Adrenal gland (tissue), 12 donors: ENCODE data around the gene TPD52L1. TPM values are rescaled to one million over a fixed set of nuclear protein-coding genes. Genes with fewer than 3 reads are reported as not detected.
"Not testable (repeated sequence)": the region's sequence is repeated elsewhere in the genome, so short reads cannot be mapped to it uniquely, and the experiment has no call there.

Experiments
- DNase-seq, 7 donors: peaks; one replicate each; pipeline ENCODE4 v3.0.0-alpha.2; 2019 to 2020
- H3K27ac ChIP-seq, 5 donors: fragments of 200-600 bp; sonication (generic) in 4 of 5; 1 replicate in 3 of 5; 2 replicates in 2 of 5; pipeline versions ENCODE4 v1.5.1 to v1.8.0; 2016 to 2020; ENCODE audit warnings: mild to moderate bottlenecking in 1 of 5
- H3K27me3 ChIP-seq: fragments of 200-600 bp; 2 replicates; pipeline ENCODE4 v1.8.0; 2021
- H3K36me3 ChIP-seq, 2 donors: fragments of 200-600 bp; replicated peaks in 1 of 2; 1 replicate in 1 of 2; 2 replicates in 1 of 2; pipeline versions ENCODE4 v1.5.1 to v1.8.0; 2018 to 2022
- H3K4me1 ChIP-seq, 2 donors: fragments of 200-600 bp; replicated peaks in 1 of 2; 1 replicate in 1 of 2; 2 replicates in 1 of 2; pipeline versions ENCODE4 v1.5.1 to v1.8.0; 2018 to 2021
- H3K4me3 ChIP-seq, 4 donors: fragments of 200-600 bp; sonication (generic) in 3 of 4; one replicate each; pipeline ENCODE4 v1.5.1; 2016 to 2018
- H3K9me3 ChIP-seq, 3 donors: fragments of 200-600 bp; sonication (generic) in 1 of 3; replicated peaks in 1 of 3; 1 replicate in 2 of 3; 2 replicates in 1 of 3; pipeline versions ENCODE4 v1.5.1 to v1.8.0; 2016 to 2021
- POLR2A ChIP-seq, 2 donors: fragments of 450-650 bp; IDR thresholded peaks; one replicate each; pipeline ENCODE4 v1.6.1; 2017; ENCODE audit warnings: antibody characterized with exemption in 2 of 2, mild to moderate bottlenecking in 2 of 2, moderate library complexity in 1 of 2
- WGBS, 4 donors: extraction: QIAGEN DNeasy Blood & Tissue Kit in 2 of 4; methylation state at CpG; one replicate each; pipeline versions ENCODE4 v1.1.5 to v1.1.7; 2013 to 2017; 5-methylcytosine and 5-hydroxymethylcytosine counted together
- intact Hi-C, 2 donors: fragments of 100-400 bp; cut with DNase I; formaldehyde crosslinking; loops; one replicate each; pipeline versions ENCODE4 v1.14.1 to v1.15.0; 2022 to 2023
- polyA plus RNA-seq, 3 donors: library from polyadenylated mRNA; stranded (reverse); fragments of 200-250 nt in 2 of 3; fragments of 350-450 nt in 1 of 3; fragmentation: Illumina TruSeq in 1 of 3; extraction: RNeasy Lipid Tissue Mini Kit (QIAGEN cat#74804) in 1 of 3; gene quantifications; one replicate each; pipeline ENCODE4 v1.2.3, GENCODE V29; 2013 to 2014
- total RNA-seq, 9 donors: library from RNA; depleted of rRNA in 4 of 9; stranded (reverse); fragments of >200 nt in 4 of 9; fragments of 120-200 nt in 1 of 9; fragmentation: NEBNext Ultra II Directional in 1 of 9; extraction: Animal tissue kit (Norgen Biotek cat#: 25700) in 1 of 9; gene quantifications; one replicate each; pipeline versions ENCODE4 v1.1.0 to v1.2.4, GENCODE V29; 2013 to 2023
- TF ChIP-seq, protein P1 (sequence below), 6 experiments: fragments of 450-650 bp in 4 of 6; fragments of 200-600 bp in 2 of 6; sonication (generic) in 1 of 6; IDR thresholded peaks; 1 replicate in 5 of 6; 2 replicates in 1 of 6; pipeline versions ENCODE4 v1.5.1 to v1.8.0; 2016 to 2021; ENCODE audit warnings: antibody characterized with exemption in 6 of 6, mild to moderate bottlenecking in 2 of 6, moderate library complexity in 1 of 6
- donor health status: healthy with polysubstance abuse.
- donor health status: Bipolar disorder and iron deficiency.
- donor health status: DM: yes; HTN: yes; CAD: no.
- donor health status: DM: no; HTN: no; CAD: no.
- donor health status: DM: no; HTN: no; CAD: no.
- donor health status: DM: yes; HTN: yes; CAD: no.

The TPD52L1 gene
- total and polyA plus RNA-seq, 12 donors: 37.0 to 2,041 (median 435) TPM

DNA sequence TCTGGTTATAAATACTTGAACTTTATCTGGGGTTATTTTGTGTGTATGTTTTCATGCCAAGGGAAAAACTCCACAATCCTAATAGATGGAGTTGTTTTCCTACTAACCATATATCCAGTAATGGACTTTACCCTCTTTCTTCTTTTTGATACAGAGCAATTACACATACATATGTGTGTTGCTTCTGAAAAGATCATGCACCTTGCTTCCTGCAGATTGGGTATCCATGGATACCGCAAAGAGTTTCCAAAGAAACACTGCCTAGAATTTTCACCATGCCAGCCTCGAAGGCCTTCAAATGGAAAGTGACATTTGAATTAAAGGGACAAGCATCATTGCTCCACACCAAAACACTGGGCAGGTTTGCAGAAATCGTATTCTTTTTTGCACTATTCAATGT, 121.4 kb downstream of the TPD52L1 start:
- Histone ChIP-seq H3K4me3 (no peak overlapping the region), H3K4me1 (peaks cover 0 to 6% of the 10 kb centered on the region in 2 donors), H3K36me3 (peaks cover 0 to 22% of the 10 kb centered on the region in 2 donors), H3K27ac (peak overlapping the region in 2 of 5 donors; percentile 24 to 64), H3K9me3 (no peaks in the 10 kb centered on the region), H3K27me3 (no peaks in the 10 kb centered on the region)
- DNase-seq: no peak
- TF ChIP-seq, protein P1, sequence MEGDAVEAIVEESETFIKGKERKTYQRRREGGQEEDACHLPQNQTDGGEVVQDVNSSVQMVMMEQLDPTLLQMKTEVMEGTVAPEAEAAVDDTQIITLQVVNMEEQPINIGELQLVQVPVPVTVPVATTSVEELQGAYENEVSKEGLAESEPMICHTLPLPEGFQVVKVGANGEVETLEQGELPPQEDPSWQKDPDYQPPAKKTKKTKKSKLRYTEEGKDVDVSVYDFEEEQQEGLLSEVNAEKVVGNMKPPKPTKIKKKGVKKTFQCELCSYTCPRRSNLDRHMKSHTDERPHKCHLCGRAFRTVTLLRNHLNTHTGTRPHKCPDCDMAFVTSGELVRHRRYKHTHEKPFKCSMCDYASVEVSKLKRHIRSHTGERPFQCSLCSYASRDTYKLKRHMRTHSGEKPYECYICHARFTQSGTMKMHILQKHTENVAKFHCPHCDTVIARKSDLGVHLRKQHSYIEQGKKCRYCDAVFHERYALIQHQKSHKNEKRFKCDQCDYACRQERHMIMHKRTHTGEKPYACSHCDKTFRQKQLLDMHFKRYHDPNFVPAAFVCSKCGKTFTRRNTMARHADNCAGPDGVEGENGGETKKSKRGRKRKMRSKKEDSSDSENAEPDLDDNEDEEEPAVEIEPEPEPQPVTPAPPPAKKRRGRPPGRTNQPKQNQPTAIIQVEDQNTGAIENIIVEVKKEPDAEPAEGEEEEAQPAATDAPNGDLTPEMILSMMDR (IDR thresholded peaks at IDR 0.05): no peak
- no peak for TF ChIP-seq POLR2A (IDR thresholded peaks at IDR 0.05)
- WGBS, 4 donors: 67 to 71% (median 70%) methylated on average over 3 of the region's 3 CpGs
- intact Hi-C loops: no loop called here

DNA sequence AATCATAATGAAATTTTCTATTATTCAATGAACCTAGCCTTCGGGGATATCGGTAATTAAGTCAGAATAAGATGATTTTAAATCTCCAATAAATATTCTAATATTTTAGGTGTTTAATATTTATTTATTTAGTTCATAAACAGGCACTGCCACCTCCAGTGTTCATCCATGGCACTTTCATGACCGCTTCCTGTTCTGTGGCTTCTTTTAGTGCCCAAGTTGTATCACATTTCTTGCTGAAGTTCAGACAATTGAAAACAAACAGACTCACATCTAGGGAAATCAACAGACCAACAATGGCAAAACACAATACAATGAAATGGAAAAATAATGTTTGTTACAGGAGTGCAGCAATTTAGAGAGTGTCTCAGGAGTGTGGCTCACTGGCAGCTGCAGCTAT, 122.2 kb downstream of the TPD52L1 start:
- Histone ChIP-seq H3K27me3 (no peaks in the 10 kb centered on the region), H3K4me1 (peaks cover 0 to 6% of the 10 kb centered on the region in 2 donors), H3K4me3 (no peak overlapping the region), H3K9me3 (no peaks in the 10 kb centered on the region), H3K27ac (no peak overlapping the region), H3K36me3 (peaks cover 0 to 22% of the 10 kb centered on the region in 2 donors)
- no peak for DNase-seq
- no peak for TF ChIP-seq POLR2A (IDR thresholded peaks at IDR 0.05)
- TF ChIP-seq, protein P1 (IDR thresholded peaks at IDR 0.05): no peak
- intact Hi-C loops: no loop called here
- WGBS, 4 donors: 90 to 98% (median 97%) methylated on average over 3 of the region's 3 CpGs

DNA sequence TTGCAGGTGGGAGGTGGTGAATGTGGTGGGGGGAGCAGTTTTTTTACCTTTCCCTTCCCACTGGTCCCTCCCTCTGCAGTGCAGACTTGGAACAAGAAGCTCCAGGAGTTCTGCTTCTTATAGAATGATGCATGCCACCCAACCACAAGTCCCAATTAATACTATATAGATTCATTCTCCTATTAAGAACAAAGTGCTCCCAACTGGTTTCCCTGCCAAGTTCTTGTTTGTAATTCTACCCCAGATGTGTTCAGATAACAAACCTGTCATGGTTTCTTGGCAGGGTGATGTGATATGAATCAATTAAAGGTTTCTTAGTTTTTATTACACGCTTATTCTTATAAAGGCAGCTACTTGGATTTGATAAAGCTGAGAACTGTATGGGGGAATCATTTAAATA, 124.3 kb downstream of the TPD52L1 start:
- DNase-seq: no peak
- no peak overlapping the region for H3K27ac ChIP-seq
- TF ChIP-seq, protein P1 (IDR thresholded peaks at IDR 0.05): no peak
- no peak for TF ChIP-seq POLR2A (IDR thresholded peaks at IDR 0.05)
- no peaks in the 10 kb centered on the region for H3K9me3 ChIP-seq
- 71 to 78% (median 76%) methylated on average over 1 of the region's 1 CpG for WGBS, 4 donors
- peaks cover 0 to 17% of the 10 kb centered on the region in 2 donors for H3K36me3 ChIP-seq
- no peaks in the 10 kb centered on the region for H3K27me3 ChIP-seq
- intact Hi-C loops: no loop called here
- no peak overlapping the region for H3K4me3 ChIP-seq
- peaks cover 0 to 6% of the 10 kb centered on the region in 2 donors for H3K4me1 ChIP-seq

DNA sequence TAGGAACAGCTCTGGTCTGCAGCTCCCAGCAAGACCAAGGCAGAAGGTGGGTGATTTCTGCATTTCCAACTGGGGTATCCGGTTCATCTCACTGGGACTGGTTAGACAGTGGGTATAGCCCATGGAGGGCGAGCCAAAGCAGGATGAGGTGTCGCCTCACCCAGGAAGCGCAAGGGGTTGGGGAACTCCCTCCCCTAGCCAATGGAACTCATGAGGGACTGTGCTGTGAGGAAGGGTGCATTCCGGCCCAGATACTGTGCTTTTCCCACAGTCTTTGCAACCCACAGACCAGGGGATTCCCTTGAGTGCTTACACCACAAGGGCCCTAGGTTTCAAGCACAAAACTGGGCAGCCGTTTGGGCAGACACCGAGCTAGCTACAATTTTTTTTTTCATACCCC, 126.4 kb downstream of the TPD52L1 start:
- intact Hi-C loops: no loop called here
- TF ChIP-seq, protein P1 (IDR thresholded peaks at IDR 0.05): no peak
- no peak for TF ChIP-seq POLR2A (IDR thresholded peaks at IDR 0.05)
- Histone ChIP-seq H3K9me3 (no peaks in the 10 kb centered on the region), H3K27me3 (no peaks in the 10 kb centered on the region), H3K27ac (no peak overlapping the region), H3K4me3 (no peak overlapping the region), H3K4me1 (peaks cover 0 to 6% of the 10 kb centered on the region in 2 donors), H3K36me3 (peaks cover 0 to 9% of the 10 kb centered on the region in 2 donors)
- WGBS, 4 donors: 87 to 97% (median 96%) methylated on average over 5 to 7 of the region's 7 CpGs
- no peak for DNase-seq

DNA sequence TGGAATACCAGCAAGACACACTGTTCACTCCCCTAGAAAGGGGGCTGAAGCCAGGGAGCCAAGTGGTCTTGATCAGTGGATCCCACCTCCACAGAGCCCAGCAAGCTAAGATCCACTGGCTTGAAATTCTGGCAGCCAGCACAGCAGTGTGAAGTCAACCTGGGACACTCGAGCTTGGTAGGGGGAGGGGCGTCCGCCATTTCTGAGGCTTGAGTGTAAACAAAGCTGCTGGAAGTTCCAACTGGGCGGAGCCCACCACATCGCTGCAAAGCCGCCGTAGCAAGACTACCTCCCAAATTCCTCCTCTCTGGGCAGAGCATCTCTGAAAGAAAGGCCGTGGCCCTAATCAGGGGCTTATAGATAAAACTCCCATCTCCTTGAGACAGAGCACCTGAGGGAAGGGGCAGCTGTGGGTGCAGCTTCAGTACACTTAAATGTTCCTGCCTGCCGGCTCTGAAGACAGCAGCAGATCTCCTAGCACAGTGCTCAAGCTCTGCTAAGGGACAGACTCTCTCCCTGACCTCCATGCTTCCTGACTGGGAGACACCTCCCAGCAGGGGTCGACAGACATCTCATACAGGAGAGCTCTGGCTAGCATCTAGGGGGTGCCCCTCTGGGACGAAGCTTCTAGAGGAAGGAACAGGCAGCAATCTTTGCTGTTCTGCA, 126.9 kb downstream of the TPD52L1 start:
- H3K4me3 ChIP-seq, DNase-seq, H3K9me3 ChIP-seq, H3K36me3 ChIP-seq, H3K27ac ChIP-seq, H3K27me3 ChIP-seq, intact Hi-C loops, H3K4me1 ChIP-seq: not testable (repeated sequence)
- WGBS, 4 donors: 87 to 95% (median 94%) methylated on average over 10 to 11 of the region's 11 CpGs

DNA sequence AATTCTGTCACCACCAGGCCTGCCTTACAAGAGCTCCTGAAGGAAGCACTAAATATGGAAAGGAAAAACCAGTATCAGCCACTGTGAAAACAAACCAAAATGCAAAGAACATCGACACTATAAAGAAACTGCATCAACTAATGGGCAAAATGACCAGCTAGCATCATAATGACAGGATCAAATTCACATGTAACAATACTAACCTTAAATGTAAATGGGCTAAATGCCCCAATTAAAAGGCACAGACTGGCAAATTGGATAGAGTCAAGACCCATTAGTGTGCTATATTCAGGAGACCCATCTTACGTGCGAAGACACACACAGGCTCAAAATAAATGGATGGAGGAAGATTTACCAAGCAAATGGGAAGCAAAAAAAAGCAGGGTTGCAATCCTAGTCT, 128.9 kb downstream of the TPD52L1 start:
- H3K36me3 ChIP-seq, H3K4me1 ChIP-seq, intact Hi-C loops, H3K4me3 ChIP-seq, H3K9me3 ChIP-seq, DNase-seq, H3K27ac ChIP-seq, H3K27me3 ChIP-seq: not testable (repeated sequence)
- WGBS, 4 donors: 91 to 99% (median 97%) methylated on average over 3 of the region's 3 CpGs
